GM12874 (cell line): ENCODE data around the gene KLHL8.

ENCODE experiments used
- CTCF ChIP-seq: IDR thresholded peaks from 2 replicates; pipeline ENCODE4 v1.5.1; 2011; ENCODE audit warnings: low read depth, mild to moderate bottlenecking, control low read depth, low read length, moderate library complexity; ENCODE audit not compliant: insufficient read depth

KLHL8 gene

GRCh38 chr4:87150498-87151261, 69.7 kb downstream of the KLHL8 start:
- TF ChIP-seq CTCF, result peak; percentile 71

- TF ChIP-seq CTCF, result no peak
Observed at GRCh38 chr4:87147116-87147515, 73.3 kb downstream of the KLHL8 start.

- no peak for TF ChIP-seq CTCF
Observed at GRCh38 chr4:87144356-87144755, 76.1 kb downstream of the KLHL8 start.

- TF ChIP-seq CTCF, result no peak
Observed at GRCh38 chr4:87141428-87141827, 79.0 kb downstream of the KLHL8 start.

- TF ChIP-seq CTCF, result no peak
Observed at GRCh38 chr4:87134122-87134521, 86.3 kb downstream of the KLHL8 start.

- no peak for TF ChIP-seq CTCF
Observed at GRCh38 chr4:87133183-87133582, 87.2 kb downstream of the KLHL8 start.

GRCh38 chr4:87132035-87132434, 88.4 kb downstream of the KLHL8 start:
- TF ChIP-seq CTCF, result no peak
